GM18517 (cell line): Measurements from ENCODE around the gene TSHZ2.

ENCODE experiments used
- ATAC-seq: cut with Tn5 transposase; IDR thresholded peaks from one replicate; pipeline ENCODE4 v1.9.1; 2021; ENCODE audit warnings: mild to moderate bottlenecking, moderate library complexity; ENCODE audit not compliant: unreplicated experiment

The TSHZ2 gene

GRCh38 chr20:53265304-53265875, 293.2 kb downstream of the TSHZ2 start:
- ATAC-seq, result no peak

- ATAC-seq, result no peak
Observed at GRCh38 chr20:53269380-53269779, 297.2 kb downstream of the TSHZ2 start.

- ATAC-seq, result no peak
Observed at GRCh38 chr20:53270792-53271375, 298.7 kb downstream of the TSHZ2 start.

GRCh38 chr20:53274365-53274764, 302.2 kb downstream of the TSHZ2 start:
- no peak for ATAC-seq

- no peak for ATAC-seq
Observed at GRCh38 chr20:53274807-53275206, 302.6 kb downstream of the TSHZ2 start.

GRCh38 chr20:53276143-53276542, 304.0 kb downstream of the TSHZ2 start:
- ATAC-seq, result no peak

GRCh38 chr20:53278555-53278954, 306.4 kb downstream of the TSHZ2 start:
- no peak for ATAC-seq

- ATAC-seq, result no peak
Observed at GRCh38 chr20:53279735-53280134, 307.6 kb downstream of the TSHZ2 start.

- no peak for ATAC-seq
Observed at GRCh38 chr20:53281557-53282117, 309.5 kb downstream of the TSHZ2 start.

GRCh38 chr20:53282217-53282955, 310.2 kb downstream of the TSHZ2 start:
- ATAC-seq, result no peak

- ATAC-seq, result no peak
Observed at GRCh38 chr20:53283011-53283410, 310.9 kb downstream of the TSHZ2 start.

- ATAC-seq, result no peak
Observed at GRCh38 chr20:53283597-53283996, 311.4 kb downstream of the TSHZ2 start.

GRCh38 chr20:53284256-53284655, 312.1 kb downstream of the TSHZ2 start:
- no peak for ATAC-seq

GRCh38 chr20:53284696-53285095, 312.5 kb downstream of the TSHZ2 start:
- no peak for ATAC-seq

GRCh38 chr20:53287357-53288042, 315.3 kb downstream of the TSHZ2 start:
- ATAC-seq, result no peak

GRCh38 chr20:53291548-53291947, 319.4 kb downstream of the TSHZ2 start:
- no peak for ATAC-seq

- no peak for ATAC-seq
Observed at GRCh38 chr20:53292347-53292746, 320.2 kb downstream of the TSHZ2 start.

GRCh38 chr20:53294804-53295203, 322.6 kb downstream of the TSHZ2 start:
- no peak for ATAC-seq

- no peak for ATAC-seq
Observed at GRCh38 chr20:53296025-53296424, 323.9 kb downstream of the TSHZ2 start.

- no peak for ATAC-seq
Observed at GRCh38 chr20:53296451-53297153, 324.4 kb downstream of the TSHZ2 start.

- ATAC-seq, result no peak
Observed at GRCh38 chr20:53297154-53297529, 325.0 kb downstream of the TSHZ2 start.
